ENCODE measurements around the gene SP1. TPM values are rescaled to one million over a fixed set of nuclear protein-coding genes. Genes with fewer than 3 reads are reported as not detected.
A peak's percentile ranks its signal among the peaks of the same experiment; 100 is the strongest.
"Not testable (repeated sequence)": the region's sequence is repeated elsewhere in the genome, so short reads cannot be mapped to it uniquely, and the experiment has no call there.

The SP1 gene
- polyA plus RNA-seq, 4 donors, result 67.0 to 85.0 (median 78.8) TPM

GRCh38 chr12:53355121-53355520 is 24.9 kb upstream of the SP1 start:
- DNase-seq (ENCODE audit: low read depth in 4 of 4, low spot score in 3 of 4), result no peak

GRCh38 chr12:53358836-53359419 is 21.0 kb upstream of the SP1 start:
- DNase-seq (ENCODE audit: low read depth in 4 of 4, low spot score in 3 of 4), result no peak

GRCh38 chr12:53361638-53362037 is 18.3 kb upstream of the SP1 start:
- not testable (repeated sequence) for DNase-seq (ENCODE audit: low read depth in 4 of 4, low spot score in 3 of 4)

DNA sequence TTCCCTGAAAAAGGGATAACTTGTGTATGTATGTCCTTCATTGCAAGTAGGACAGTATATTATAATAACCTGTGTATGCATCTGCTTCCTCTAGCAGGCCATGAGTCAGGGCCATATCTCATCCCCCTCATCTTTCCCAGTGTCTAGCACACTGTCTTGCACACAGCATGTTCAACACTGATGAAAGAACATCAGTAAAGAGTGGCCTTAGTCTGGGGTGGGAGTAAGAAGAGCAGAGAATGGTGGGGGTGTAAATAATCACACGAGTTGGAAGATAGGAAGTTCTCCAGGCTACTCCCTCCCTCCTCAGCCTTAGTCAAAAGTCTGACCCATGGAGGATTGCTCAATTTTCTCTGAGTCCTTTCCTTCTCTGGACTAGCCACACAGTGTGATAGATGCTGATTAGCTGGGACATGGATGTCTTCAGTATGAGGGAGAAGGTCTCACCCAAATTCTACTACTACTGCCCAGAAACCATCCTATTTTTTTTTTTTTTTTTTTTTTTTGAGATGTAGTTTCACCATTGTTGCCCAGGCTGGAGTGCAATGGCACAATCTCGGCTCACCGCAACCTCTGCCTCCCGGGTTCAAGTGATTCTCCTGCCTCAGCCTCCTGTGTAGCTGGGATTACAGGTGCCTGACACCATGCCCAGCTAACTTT is 14.6 kb upstream of the SP1 start:
- no peak for DNase-seq (ENCODE audit: low read depth in 4 of 4, low spot score in 3 of 4)

- DNase-seq (ENCODE audit: low read depth in 4 of 4, low spot score in 3 of 4), result not testable (repeated sequence)
Measured at GRCh38 chr12:53373554-53374133, 6.3 kb upstream of the SP1 start.

- not testable (repeated sequence) for DNase-seq (ENCODE audit: low read depth in 4 of 4, low spot score in 3 of 4)
Measured at GRCh38 chr12:53374277-53374676, 5.7 kb upstream of the SP1 start.

- no peak for DNase-seq (ENCODE audit: low read depth in 4 of 4, low spot score in 3 of 4)
Measured at GRCh38 chr12:53376747-53377146, 3.2 kb upstream of the SP1 start.

DNA sequence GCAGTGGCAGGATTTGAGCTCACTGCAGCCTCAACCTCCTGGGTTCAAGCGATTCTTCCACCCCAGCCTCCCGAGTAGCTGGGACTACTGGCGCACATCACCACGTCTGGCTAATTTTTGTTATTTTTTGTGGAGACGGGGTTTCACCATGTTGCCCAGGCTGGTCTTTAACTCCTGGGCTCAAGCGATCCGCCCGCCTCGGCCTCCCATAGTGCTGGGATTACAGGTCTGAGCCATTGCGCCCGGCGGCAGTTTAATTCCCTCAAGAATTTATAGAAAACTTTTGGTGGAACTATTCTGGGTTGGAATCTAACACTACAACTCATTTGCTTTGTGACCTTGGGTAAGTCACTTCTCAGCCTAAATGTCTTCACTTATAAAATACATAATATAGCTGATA is 1.8 kb upstream of the SP1 start:
- DNase-seq (ENCODE audit: low read depth in 4 of 4, low spot score in 3 of 4), result no peak

- DNase-seq (ENCODE audit: low read depth in 4 of 4, low spot score in 3 of 4), result no peak
Measured at GRCh38 chr12:53378724-53379388, 1.1 kb upstream of the SP1 start.

- DNase-seq (ENCODE audit: low read depth in 4 of 4, low spot score in 3 of 4), result peak; percentile 94 to 100 (median 100)
Measured at GRCh38 chr12:53379389-53380103, 430 bp upstream of the SP1 start.

DNA sequence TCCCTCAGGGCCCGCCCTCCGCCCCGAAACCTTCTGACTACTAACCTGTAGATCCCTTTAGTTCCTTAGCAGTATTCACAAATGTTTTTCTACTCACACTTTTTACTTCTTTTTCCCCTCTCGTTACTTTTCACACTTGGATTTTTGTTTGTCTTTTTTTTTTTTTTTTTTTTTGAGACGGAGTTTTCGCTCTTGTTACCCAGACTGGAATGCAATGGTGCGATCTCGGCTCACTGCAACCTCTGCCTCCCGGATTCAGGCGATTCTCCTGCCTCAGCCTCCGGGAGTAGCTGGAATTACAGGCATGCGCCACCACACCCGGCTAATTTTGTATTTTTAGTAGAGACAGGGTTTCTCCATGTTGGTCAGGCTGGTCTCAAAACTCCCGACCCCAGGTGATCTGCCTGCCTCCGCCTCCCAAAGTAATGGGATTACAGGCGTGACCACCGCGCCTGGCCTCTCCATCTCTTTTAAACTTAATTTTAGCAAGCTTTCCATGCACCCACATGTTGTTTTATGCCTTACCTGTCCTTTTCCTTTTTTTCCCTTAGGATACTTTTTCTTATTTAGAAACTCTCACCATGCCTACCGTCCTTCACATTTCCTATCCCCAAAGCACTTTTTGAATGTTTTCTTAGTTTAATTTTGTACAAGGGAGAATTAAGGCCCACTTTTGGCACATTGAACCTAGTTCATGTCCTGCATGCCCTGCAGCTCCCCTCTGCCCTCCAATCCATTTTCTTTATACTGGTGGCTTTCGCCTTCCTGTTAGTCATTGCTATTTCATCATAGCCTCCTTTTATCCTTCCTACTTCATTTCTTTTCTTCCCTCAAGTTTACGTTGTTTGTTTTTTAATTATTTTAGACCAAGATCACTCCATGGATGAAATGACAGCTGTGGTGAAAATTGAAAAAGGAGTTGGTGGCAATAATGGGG is 1.1 kb downstream of the SP1 start:
- no peak for DNase-seq (ENCODE audit: low read depth in 4 of 4, low spot score in 3 of 4)

GRCh38 chr12:53381731-53382630 is 2.0 kb downstream of the SP1 start:
- no peak for DNase-seq (ENCODE audit: low read depth in 4 of 4, low spot score in 3 of 4)

GRCh38 chr12:53383258-53383657 is 3.3 kb downstream of the SP1 start:
- DNase-seq (ENCODE audit: low read depth in 4 of 4, low spot score in 3 of 4), result no peak

DNA sequence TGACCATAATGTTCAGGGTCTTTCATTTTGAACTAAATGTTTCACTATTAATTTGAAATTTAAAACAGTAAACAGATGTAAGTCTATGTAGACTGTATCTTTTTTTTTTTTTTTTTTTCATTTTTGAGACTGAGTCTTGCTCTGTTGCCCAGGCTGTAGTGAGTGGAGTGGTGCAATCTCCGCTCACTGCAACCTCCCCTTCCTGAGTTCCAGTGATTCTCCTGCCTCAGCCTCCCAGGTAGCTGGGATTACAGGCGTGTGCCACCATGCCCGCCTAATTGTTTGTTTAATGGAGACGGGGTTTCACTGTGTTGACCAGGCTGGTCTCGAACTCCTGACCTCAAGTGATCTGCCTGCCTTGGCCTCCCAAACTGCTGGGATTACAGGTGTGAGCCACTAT is 6.4 kb downstream of the SP1 start:
- not testable (repeated sequence) for DNase-seq (ENCODE audit: low read depth in 4 of 4, low spot score in 3 of 4)

- no peak for DNase-seq (ENCODE audit: low read depth in 4 of 4, low spot score in 3 of 4)
Measured at GRCh38 chr12:53388932-53389331, 9.0 kb downstream of the SP1 start.

- no peak for DNase-seq (ENCODE audit: low read depth in 4 of 4, low spot score in 3 of 4)
Measured at GRCh38 chr12:53389702-53390101, 9.7 kb downstream of the SP1 start.

DNA sequence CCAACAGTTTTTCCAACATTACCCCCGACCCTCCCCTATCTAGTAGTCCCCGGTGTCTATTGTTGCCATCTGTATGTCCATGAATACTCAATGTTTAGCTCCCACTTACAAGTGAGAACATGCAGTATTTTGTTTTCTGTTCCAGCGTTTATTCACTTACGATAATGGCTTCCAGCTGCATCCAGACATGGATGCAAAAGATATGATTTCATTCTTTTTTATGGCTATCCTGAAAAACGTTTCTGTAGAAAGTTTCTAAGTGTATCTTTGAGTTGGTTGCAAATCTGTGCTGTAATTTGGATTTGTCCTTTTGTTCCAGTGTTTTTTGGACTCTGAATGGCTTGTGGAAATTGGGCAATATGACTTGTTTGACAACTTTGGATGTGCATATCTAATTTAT is 11.7 kb downstream of the SP1 start:
- no peak for DNase-seq (ENCODE audit: low read depth in 4 of 4, low spot score in 3 of 4)

DNA sequence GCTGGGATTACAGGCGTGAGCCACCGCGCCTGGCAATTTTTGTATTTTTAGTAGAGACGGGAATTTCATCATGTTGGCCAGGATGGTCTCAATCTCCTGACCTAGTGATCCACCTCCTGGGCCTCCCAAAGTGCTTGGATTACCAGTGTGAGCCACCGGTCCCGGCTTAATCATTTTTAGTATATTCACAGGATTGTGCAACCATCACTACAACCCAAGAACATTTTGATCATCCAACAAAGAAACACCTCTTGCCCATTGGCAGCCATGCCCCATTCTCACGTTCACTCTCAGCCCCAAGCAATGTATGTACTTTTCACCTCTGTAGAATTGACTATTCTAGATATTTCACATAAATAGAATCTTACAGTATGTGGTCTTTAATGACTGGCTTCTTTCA is 19.9 kb downstream of the SP1 start:
- DNase-seq (ENCODE audit: low read depth in 4 of 4, low spot score in 3 of 4), result no peak

- DNase-seq (ENCODE audit: low read depth in 4 of 4, low spot score in 3 of 4), result not testable (repeated sequence)
Measured at GRCh38 chr12:53402351-53402750, 22.4 kb downstream of the SP1 start.

Measured in right renal pelvis (tissue), 4 donors.